B cell (primary cell): Measurements from ENCODE around the gene MAP3K6. TPM values are rescaled to one million over a fixed set of nuclear protein-coding genes. Genes with fewer than 3 reads are reported as not detected.

Experiments
- ATAC-seq: fragments of 200-7000 bp; cut with Tn5 transposase; one replicate; pipeline ENCODE4 v1.10.0; 2021; ENCODE audit warnings: low read depth, mild to moderate bottlenecking, moderate number of reproducible peaks, moderate library complexity
- CTCF ChIA-PET: fragments of 350-600 bp; sonication (Branson Sonifier 250); formaldehyde crosslinking; loops from one replicate; lab custom pipeline; 2021; ENCODE audit warnings: antibody characterized with exemption, inconsistent platforms; lab: Charles Lee
- POLR2A ChIA-PET: fragments of 350-600 bp; sonication (Branson Sonifier 250); formaldehyde crosslinking; loops from one replicate; lab custom pipeline; 2021; ENCODE audit warnings: antibody characterized with exemption; lab: Charles Lee
- DNase-seq: peaks from one replicate; pipeline ENCODE4 v3.0.0; 2013
- H2AFZ ChIP-seq: 2 replicates; pipeline ENCODE4 v1.6.1; 2012; ENCODE audit warnings: mild to moderate bottlenecking, low read depth, low read length; ENCODE audit not compliant: insufficient read depth, poor library complexity, severe bottlenecking
- H3K27ac ChIP-seq, 2 donors: 1 replicate in 1 of 2; 2 replicates in 1 of 2; pipeline ENCODE4 v1.5.1; 2012 to 2013; ENCODE audit warnings: low read length in 2 of 2, mild to moderate bottlenecking in 2 of 2, moderate library complexity in 1 of 2
- H3K27me3 ChIP-seq, 4 experiments: fragments of 200-600 bp in 1 of 4; sonication (generic) in 1 of 4; replicated peaks in 1 of 4; 1 replicate in 2 of 4; 2 replicates in 2 of 4; pipeline versions ENCODE4 v1.6.1 to v1.7.0; 2013 to 2016; ENCODE audit warnings: low read length in 3 of 4, mild to moderate bottlenecking in 2 of 4, mixed read lengths in 1 of 4, moderate library complexity in 1 of 4; ENCODE audit not compliant: insufficient read depth in 4 of 4, control insufficient read depth in 3 of 4; ENCODE audit errors: control extremely low read depth in 1 of 4
- H3K36me3 ChIP-seq, 2 experiments: replicated peaks in 1 of 2; 1 replicate in 1 of 2; 2 replicates in 1 of 2; pipeline versions ENCODE4 v1.6.1 to v1.7.1; 2013; ENCODE audit warnings: low read length in 1 of 2; ENCODE audit not compliant: insufficient read depth in 2 of 2, control insufficient read depth in 1 of 2; ENCODE audit errors: control extremely low read depth in 1 of 2, extremely low read depth in 1 of 2
- H3K4me1 ChIP-seq, 2 donors: fragments of 200-600 bp in 1 of 2; sonication (generic) in 1 of 2; 1 replicate in 1 of 2; 2 replicates in 1 of 2; pipeline versions ENCODE4 v1.5.1 to v1.6.1; 2013 to 2017; ENCODE audit warnings: low read length in 2 of 2; ENCODE audit not compliant: control insufficient read depth in 2 of 2, insufficient read depth in 2 of 2
- H3K4me2 ChIP-seq: replicated peaks from 2 replicates; pipeline ENCODE3; 2012; ENCODE audit warnings: mild to moderate bottlenecking, low read depth, low read length; ENCODE audit not compliant: poor library complexity, severe bottlenecking
- H3K4me3 ChIP-seq, 5 experiments: fragments of 200-600 bp in 1 of 5; sonication (generic) in 1 of 5; 1 replicate in 3 of 5; 2 replicates in 2 of 5; pipeline versions ENCODE4 v1.5.1 to v1.7.0; 2011 to 2016; ENCODE audit warnings: low read length in 4 of 5, mild to moderate bottlenecking in 4 of 5, low read depth in 2 of 5, control low read depth in 1 of 5, moderate library complexity in 1 of 5; ENCODE audit not compliant: insufficient read depth in 1 of 5; ENCODE audit errors: control extremely low read depth in 1 of 5, extremely low read depth in 1 of 5
- H3K79me2 ChIP-seq: fragments of 200-600 bp; sonication (generic); one replicate; pipeline ENCODE4 v1.6.0; 2016; ENCODE audit warnings: low read length; ENCODE audit not compliant: control insufficient read depth, insufficient read depth
- H3K9ac ChIP-seq: fragments of 200-600 bp; sonication (generic); 2 replicates; pipeline ENCODE4 v1.6.1; 2017; ENCODE audit warnings: mild to moderate bottlenecking, low read length, moderate library complexity
- H3K9me3 ChIP-seq, 3 donors: one replicate each; pipeline versions ENCODE4 v1.6.1 to v1.7.1; 2013; ENCODE audit warnings: low read length in 2 of 3; ENCODE audit not compliant: control insufficient read depth in 2 of 3, insufficient read depth in 1 of 3; ENCODE audit errors: control extremely low read depth in 1 of 3
- H4K20me1 ChIP-seq: 2 replicates; pipeline ENCODE4 v1.6.0; 2012; ENCODE audit warnings: mild to moderate bottlenecking, low read length; ENCODE audit not compliant: insufficient read depth, control insufficient read depth, poor library complexity, severe bottlenecking
- H3K27ac Mint-ChIP-seq: one replicate; pipeline ENCODE4 v1.8.0; 2021; ENCODE audit warnings: mixed read lengths
- H3K27me3 Mint-ChIP-seq: one replicate; pipeline ENCODE4 v1.8.0; 2021; ENCODE audit warnings: mixed read lengths
- H3K4me1 Mint-ChIP-seq: one replicate; pipeline ENCODE4 v1.8.0; 2021; ENCODE audit warnings: mixed read lengths
- H3K4me3 Mint-ChIP-seq: one replicate; pipeline ENCODE4 v1.8.0; 2021; ENCODE audit warnings: mixed read lengths
- H3K9me3 Mint-ChIP-seq: one replicate; pipeline ENCODE4 v1.8.0; 2022; ENCODE audit warnings: mixed read lengths; ENCODE audit not compliant: insufficient read depth
- CTCF ChIP-seq: fragments of 200-600 bp; IDR thresholded peaks from one replicate; pipeline ENCODE4 v1.8.0; 2022; ENCODE audit warnings: antibody characterized with exemption, mild to moderate bottlenecking
- EZH2 ChIP-seq: IDR thresholded peaks from 2 replicates; pipeline ENCODE4 v1.6.1; 2012; ENCODE audit warnings: borderline replicate concordance, low read depth, mild to moderate bottlenecking, moderate library complexity, low read length; ENCODE audit not compliant: insufficient read depth, poor library complexity, severe bottlenecking
- WGBS: methylation state at CpG from one replicate; pipeline ENCODE4 v1.1.5; 2013; ENCODE audit warnings: missing lambda C conversion rate; ENCODE audit not compliant: insufficient coverage; 5-methylcytosine and 5-hydroxymethylcytosine counted together
- intact Hi-C: fragments of 100-400 bp; cut with micrococcal nuclease; formaldehyde crosslinking; loops from one replicate; pipeline ENCODE4 v1.10.0; 2022
- polyA plus RNA-seq: library from polyadenylated mRNA; depleted of rRNA; stranded (reverse); fragments of >200 nt; gene quantifications from 2 replicates; pipeline ENCODE4 v1.2.3, GENCODE V29; 2012
- total RNA-seq, 2 donors: library from RNA; stranded (reverse); fragments of 120-200 nt in 1 of 2; gene quantifications; 1 replicate in 1 of 2; 2 replicates in 1 of 2; pipeline versions ENCODE4 v1.2.3 to v1.2.4, GENCODE V29; 2013 to 2022

The MAP3K6 gene
- total and polyA plus RNA-seq, 2 donors (not counting 1 experiment from before 2014, with no cell fraction given), result 9.4 to 11.0 TPM

GRCh38 chr1:27341525-27342252 is 25.1 kb downstream of the MAP3K6 start, which contains the start of gene SYTL1:
Gene SYTL1, plus strand, starts transcription at chr1:27342022. Its CDS starts 3,313 bp downstream, at chr1:27345335.
- Histone ChIP-seq H3K79me2 (peaks cover 41% of the 10 kb centered on the region), H3K9me3 (peaks cover 0 to 7% (median 0%) of the 10 kb centered on the region in 3 donors), H3K9ac (peak within 1 kb of the TSS; percentile 77), H2AFZ (peak within 1 kb of the TSS; percentile 84), H3K4me1 (peaks cover 37 to 59% of the 10 kb centered on the region in 2 donors), H3K27ac (peak within 1 kb of the TSS; percentile 85 to 88), H4K20me1 (no peaks in the 10 kb centered on the region), H3K4me2 (peak within 1 kb of the TSS; percentile 89), H3K4me3 (peak within 1 kb of the TSS; percentile 61 to 89 (median 79)), H3K36me3 (peaks cover 0 to 22% of the 10 kb centered on the region in 2 experiments), H3K27me3 (no peaks in the 10 kb centered on the region)
- TF ChIP-seq EZH2 (no peak), CTCF (no peak)
- WGBS, result 0% methylated on average over 18 of the region's 22 CpGs
- intact Hi-C loops, result loop anchor here (1.0 kb wide), 4 partner anchors 8 to 24 kb away; partner anchors contain the start of gene TMEM222
- POLR2A ChIA-PET, result interaction anchor here (0.7 to 2.1 kb wide), 10 partner anchors 8 to 791 kb away, joined by 3 to 16 read pairs (median 4); partner anchors contain the start of genes MAP3K6 and WASF2
- Mint-ChIP-seq H3K4me1 (peaks cover 64% of the 10 kb centered on the region), H3K27ac (peak within 1 kb of the TSS; percentile 98), H3K27me3 (no peaks in the 10 kb centered on the region), H3K4me3 (peak within 1 kb of the TSS; percentile 96), H3K9me3 (no peaks in the 10 kb centered on the region)
- CTCF ChIA-PET, result interaction anchor here (0.6 to 12.7 kb wide), 21 partner anchors 8 to 321 kb away, joined by 3 to 132 read pairs (median 4); partner anchors contain the start of gene MAP3K6
- ATAC-seq (peak; percentile 78), DNase-seq (peak; percentile 89)
